Right ventricle myocardium inferior (tissue), 1 donor: ENCODE data around the gene TEX11. TPM values are rescaled to one million over a fixed set of nuclear protein-coding genes. Genes with fewer than 3 reads are reported as not detected.
"Not testable (repeated sequence)": the region's sequence is repeated elsewhere in the genome, so short reads cannot be mapped to it uniquely, and the experiment has no call there.

Experiments used
- ATAC-seq: fragments of 200-7000 bp; cut with Tn5 transposase; one replicate; pipeline ENCODE4 v1.9.1; 2020; ENCODE audit warnings: mild to moderate bottlenecking, moderate library complexity
- DNase-seq: peaks from one replicate; pipeline ENCODE4 v3.0.0; 2021; ENCODE audit errors: missing footprints
- intact Hi-C: fragments of 100-400 bp; cut with DNase I; formaldehyde crosslinking; loops from one replicate; pipeline ENCODE4 v1.11.0; 2022
- long read RNA-seq: library from polyadenylated mRNA; unstranded; transcript quantifications from one replicate; pipeline ENCODE4 v2.0.0, GENCODE V29; 2021
- total RNA-seq: library from RNA; stranded (reverse); fragmentation: NEBNext Ultra II Directional; extraction: Animal tissue kit (Norgen Biotek cat#: 25700); gene quantifications from one replicate; pipeline ENCODE4 v1.2.1, GENCODE V29; 2021
- donor health status: DM: no; HTN: yes; CAD: no; lungs with severe emphysema.

The TEX11 gene
- not detected for total RNA-seq
- long read RNA-seq: 0 reads

- DNase-seq: no peak
- ATAC-seq: no peak
- intact Hi-C loops: no loop called here
These were observed at the start of gene TEX11 for GRCh38 chrX:70908541-70908940. TEX11 (minus strand) TSS chrX:70908711; CDS start chrX:70907789, 922 bp downstream.

DNA sequence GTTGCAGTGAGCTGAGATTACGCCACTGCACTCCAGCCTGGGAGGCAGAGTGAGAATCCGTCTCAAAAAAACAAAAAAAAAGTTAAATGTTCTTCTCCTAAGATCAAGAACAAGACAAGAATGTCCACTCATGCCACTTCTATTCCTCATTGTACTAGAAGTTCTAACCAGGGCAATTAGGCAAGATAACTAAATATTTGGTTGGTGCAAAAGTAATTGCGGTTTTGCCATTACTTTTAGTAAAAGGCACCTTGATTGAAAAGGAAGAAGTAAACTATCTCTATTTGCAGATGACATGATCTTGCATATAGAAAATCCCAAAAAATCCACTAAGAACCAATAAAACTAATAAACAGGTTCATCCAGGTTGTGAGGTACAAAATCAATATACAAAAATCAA is 46.4 kb upstream of the TEX11 start:
- ATAC-seq (no peak), DNase-seq (no peak)
- intact Hi-C loops: no loop called here

DNA sequence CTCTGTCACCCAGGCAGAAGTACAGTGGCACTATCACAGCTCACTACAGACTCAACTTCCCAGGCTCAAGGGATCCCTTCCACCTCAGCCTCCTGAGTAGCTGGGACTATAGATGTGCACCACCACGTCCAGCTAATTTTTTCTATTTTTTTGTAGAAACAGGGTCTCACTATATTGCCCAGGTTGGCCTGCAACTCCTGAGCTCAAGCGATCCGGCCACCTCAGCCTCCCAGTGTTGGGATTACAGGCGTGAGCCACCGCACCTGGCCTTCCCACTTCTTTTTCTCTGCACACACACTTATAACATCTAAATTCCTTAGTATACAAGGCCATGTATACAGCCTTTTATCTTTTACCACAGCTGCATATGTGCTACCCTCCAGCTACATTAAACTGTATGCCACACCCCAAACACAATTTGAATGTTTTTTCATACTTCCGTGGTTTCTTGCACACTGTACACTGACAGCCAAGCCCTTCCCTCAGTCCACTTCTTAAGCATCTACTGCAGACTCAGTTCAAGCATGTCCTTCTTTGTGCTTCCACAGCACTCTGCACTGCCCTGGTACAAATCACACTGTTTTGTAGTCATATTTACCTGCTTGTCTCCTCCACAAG is 15.9 kb upstream of the TEX11 start:
- ATAC-seq: no peak
- no peak for DNase-seq

GRCh38 chrX:70922774-70923473 is 14.4 kb upstream of the TEX11 start:
- ATAC-seq (no peak), DNase-seq (no peak)
- intact Hi-C loops: no loop called here

More for the DNA sequence above, 15.9 kb upstream of the TEX11 start:
- intact Hi-C loops: no loop called here

DNA sequence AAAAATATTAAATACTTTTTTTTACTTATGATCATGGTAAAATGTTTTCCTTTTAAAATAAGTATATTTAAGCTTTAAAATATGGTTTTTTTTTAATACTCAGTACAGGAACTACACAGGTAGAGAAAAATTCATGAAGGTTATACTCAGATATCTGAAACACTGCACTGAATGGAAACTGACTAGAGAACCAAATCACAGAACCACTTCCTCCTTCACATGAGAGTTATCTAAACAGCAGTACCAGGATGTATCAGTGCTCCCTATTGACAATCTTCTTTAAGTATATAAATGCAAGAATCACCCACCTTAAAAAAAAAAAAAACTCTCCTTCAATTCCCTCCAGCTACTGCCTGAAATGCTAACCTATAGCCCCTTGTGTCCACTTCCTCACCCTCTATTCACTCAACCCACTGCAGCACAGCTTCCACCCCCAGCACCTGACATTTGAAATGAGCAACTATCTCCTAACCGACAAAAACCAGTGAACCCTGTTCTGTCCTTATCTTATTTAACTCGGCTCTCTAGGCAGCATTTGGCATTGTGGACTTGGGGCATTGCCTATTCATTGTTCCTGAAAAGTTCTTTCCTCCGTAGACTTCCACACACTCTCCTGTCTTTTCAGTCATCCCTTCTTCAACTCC is 13.3 kb upstream of the TEX11 start:
- DNase-seq (no peak), ATAC-seq (no peak)
- intact Hi-C loops: no loop called here

- DNase-seq (no peak), ATAC-seq (no peak)
- intact Hi-C loops: no loop called here
These were observed 8.2 kb upstream of the TEX11 start for GRCh38 chrX:70916754-70917153.

GRCh38 chrX:70907900-70908299 is 611 bp downstream of the TEX11 start:
- no peak for DNase-seq
- no peak for ATAC-seq
- intact Hi-C loops: no loop called here

- intact Hi-C loops: no loop called here
- ATAC-seq (no peak), DNase-seq (no peak)
These were observed 7.0 kb downstream of the TEX11 start for GRCh38 chrX:70901465-70901864.

DNA sequence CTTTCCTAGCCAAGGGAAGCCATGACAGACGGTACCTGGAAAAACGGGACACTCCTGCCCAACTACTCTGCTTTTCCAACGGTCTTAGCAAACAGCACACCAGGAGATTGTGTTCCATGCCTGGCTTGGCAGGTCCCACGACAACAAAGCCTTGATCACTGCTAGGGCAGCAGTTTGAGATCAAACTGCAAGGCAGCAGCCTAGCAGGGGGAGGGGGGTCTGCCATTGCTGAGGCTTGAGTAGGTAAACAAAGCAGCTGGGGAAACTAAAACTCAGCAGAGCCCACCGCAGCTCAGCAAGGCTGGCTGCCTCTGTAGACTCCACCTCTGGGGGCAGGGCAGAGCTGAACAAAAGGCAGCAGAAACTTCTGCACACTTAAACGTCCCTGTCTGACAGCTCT is 18.1 kb downstream of the TEX11 start:
- DNase-seq, intact Hi-C loops, ATAC-seq: not testable (repeated sequence)

- ATAC-seq: no peak
- intact Hi-C loops: no loop called here
- no peak for DNase-seq
These were observed 29.6 kb downstream of the TEX11 start for GRCh38 chrX:70878902-70879301.

DNA sequence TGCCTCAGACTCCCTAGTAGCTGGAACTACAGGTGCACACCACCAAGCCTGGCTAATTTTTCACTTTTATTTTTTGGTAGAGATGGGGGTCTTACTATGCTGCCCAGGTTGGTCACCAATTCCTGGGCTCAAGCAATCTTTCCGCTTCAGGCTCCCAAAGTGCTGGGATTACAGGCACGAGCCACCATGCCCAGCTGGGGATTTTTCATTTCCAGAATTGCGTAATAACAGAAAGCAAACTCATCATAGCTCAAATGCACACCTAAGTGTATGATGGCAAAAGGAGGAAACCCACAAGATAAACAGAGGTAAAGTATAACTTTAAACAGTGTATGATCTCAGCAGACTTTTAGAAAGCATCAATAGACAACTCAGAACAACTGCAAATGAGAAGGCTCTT is 56.2 kb downstream of the TEX11 start:
- DNase-seq (no peak), ATAC-seq (no peak)
- intact Hi-C loops: no loop called here

- intact Hi-C loops, ATAC-seq, DNase-seq: not testable (repeated sequence)
These were observed 64.4 kb downstream of the TEX11 start for GRCh38 chrX:70844081-70844480.

GRCh38 chrX:70843620-70844019 is 64.9 kb downstream of the TEX11 start:
- DNase-seq, intact Hi-C loops, ATAC-seq: not testable (repeated sequence)

DNA sequence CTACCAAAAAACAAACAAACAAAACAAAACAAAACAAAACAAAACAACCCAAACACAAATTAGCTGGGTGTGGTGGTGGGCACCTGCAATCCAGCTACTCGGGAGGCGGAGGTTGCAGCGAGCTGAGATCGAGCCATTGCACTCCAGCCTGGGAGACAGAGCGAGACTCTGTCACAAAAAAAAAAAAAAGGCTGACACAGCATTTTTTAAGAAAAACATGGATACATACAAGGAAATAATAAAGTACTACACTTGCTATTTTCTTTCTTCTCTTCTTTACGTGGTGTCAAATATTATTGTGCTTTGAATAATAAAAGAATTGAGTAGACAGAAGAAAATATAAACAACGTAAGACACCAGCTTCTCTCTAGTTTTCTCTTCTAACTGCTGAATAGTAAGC is 73.9 kb downstream of the TEX11 start:
- intact Hi-C loops: no loop called here
- DNase-seq (no peak), ATAC-seq (no peak)

DNA sequence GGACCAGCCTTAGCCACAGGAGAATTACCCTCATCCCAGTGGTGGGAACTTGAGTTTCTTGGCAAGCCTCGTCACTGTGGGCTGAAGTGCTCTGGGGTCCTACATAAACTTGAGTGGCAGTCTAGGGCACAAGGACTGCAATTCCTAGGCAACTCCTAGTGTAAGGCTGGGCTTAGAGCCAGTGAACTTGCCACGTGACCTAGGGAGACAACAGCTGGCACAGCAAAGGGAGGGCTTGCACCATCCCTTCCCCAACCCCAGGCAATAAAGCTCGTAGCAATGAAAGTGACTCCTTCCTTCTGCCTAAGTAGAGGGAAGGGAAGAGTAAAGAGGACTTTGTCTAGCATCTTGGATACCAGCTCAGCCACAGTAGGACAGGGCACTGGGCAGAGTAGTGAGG is 81.8 kb downstream of the TEX11 start:
- ATAC-seq: no peak
- DNase-seq: no peak
- intact Hi-C loops: no loop called here

DNA sequence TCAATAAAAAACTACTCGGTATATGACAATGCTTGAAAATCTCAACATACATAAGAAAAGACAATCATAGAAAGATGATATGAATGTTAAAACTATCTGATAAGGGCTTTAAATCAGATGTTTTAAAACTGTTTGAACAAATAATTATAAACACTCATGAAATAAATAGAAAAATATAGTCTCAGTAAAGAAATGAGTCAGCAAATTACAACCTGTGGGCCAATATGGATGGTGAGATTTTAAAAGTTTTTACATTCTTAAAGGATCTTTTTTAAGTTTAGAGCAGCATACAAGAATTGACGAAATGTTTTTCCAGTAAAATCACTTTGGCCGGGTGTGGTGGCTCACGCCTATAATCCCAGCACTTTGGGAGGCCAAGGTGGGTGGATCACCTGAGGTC is 83.1 kb downstream of the TEX11 start:
- no peak for DNase-seq
- ATAC-seq: no peak
- intact Hi-C loops: no loop called here

GRCh38 chrX:70808942-70809940 is 99.3 kb downstream of the TEX11 start:
- intact Hi-C loops: no loop called here
- no peak for DNase-seq
- ATAC-seq: no peak

GRCh38 chrX:70806081-70806480 is 102.4 kb downstream of the TEX11 start:
- intact Hi-C loops: no loop called here
- no peak for DNase-seq
- ATAC-seq: no peak

- ATAC-seq, DNase-seq, intact Hi-C loops: not testable (repeated sequence)
These were observed 111.8 kb downstream of the TEX11 start for GRCh38 chrX:70796742-70797141.
